ENCODE data around the gene ATXN7L1. TPM values are rescaled to one million over a fixed set of nuclear protein-coding genes. Genes with fewer than 3 reads are reported as not detected.

The ATXN7L1 gene
- total RNA-seq, 1 experiment from 2014 or later = 24.3 TPM

DNA sequence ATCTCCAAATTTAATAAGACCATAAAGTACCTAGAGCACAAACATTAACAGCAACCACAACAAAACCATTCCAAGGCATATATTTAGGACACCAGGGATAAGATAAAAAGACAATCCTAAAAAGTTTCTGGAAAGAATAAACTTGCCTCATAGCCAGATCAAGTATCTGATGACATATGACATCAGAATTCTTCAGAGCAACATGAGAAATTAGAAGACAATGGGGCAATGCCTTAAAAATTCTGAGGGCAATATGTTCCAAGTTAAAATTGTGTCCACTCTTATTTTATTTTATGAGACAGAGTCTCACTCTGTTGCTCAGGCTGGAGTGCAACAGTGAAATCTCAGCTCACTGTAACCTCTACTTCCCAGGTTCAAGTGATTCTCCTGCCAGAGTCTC lies 297.9 kb downstream of the ATXN7L1 start:
- Histone ChIP-seq H2AFZ (ENCODE audit: low read length) (no peak overlapping the region), H4K91ac (ENCODE audit: insufficient read length, low read depth, low read length) (no peak overlapping the region), H4K20me1 (ENCODE audit: control insufficient read depth, insufficient read depth, insufficient read length) (no peaks in the 10 kb centered on the region), H3K4ac (ENCODE audit: low read depth, low read length) (no peak overlapping the region), H3K9ac (ENCODE audit: extremely low read depth, insufficient read length, low read length) (no peak overlapping the region), H2BK120ac (ENCODE audit: low read depth, low read length, poor library complexity, severe bottlenecking) (no peak overlapping the region), H3K27me3 (ENCODE audit: insufficient read depth, low read length) (no peaks in the 10 kb centered on the region), H3K56ac (ENCODE audit: insufficient read length, low read depth, low read length) (no peak overlapping the region), H2AK5ac (ENCODE audit: insufficient read length, low read length) (no peak overlapping the region), H3K23me2 (ENCODE audit: insufficient read length, low read depth, low read length, poor library complexity, severe bottlenecking) (no peaks in the 10 kb centered on the region), H3K14ac (ENCODE audit: insufficient read depth, low read length) (no peak overlapping the region), H2BK12ac (ENCODE audit: insufficient read length, low read depth, low read length) (no peak overlapping the region), H3K4me1 (ENCODE audit: insufficient read depth, low read length) (no peaks in the 10 kb centered on the region), H3K79me1 (ENCODE audit: insufficient read depth, low read depth, low read length, poor library complexity, severe bottlenecking) (no peaks in the 10 kb centered on the region), H4K8ac (replicated peaks; ENCODE audit: insufficient read length, low read depth, low read length) (no peak overlapping the region), H3K27ac (ENCODE audit: insufficient read length, low read depth, low read length) (no peak overlapping the region), H2BK15ac (ENCODE audit: low read depth, low read length) (no peak overlapping the region), H4K5ac (ENCODE audit: insufficient read length, low read depth, low read length) (no peak overlapping the region), H3K18ac (ENCODE audit: insufficient read length, low read depth, low read length) (no peak overlapping the region), H2BK20ac (ENCODE audit: low read depth, low read length, poor library complexity, severe bottlenecking) (no peak overlapping the region), H3T11ph (ENCODE audit: low read length) (no peak overlapping the region), H3K9me3 (ENCODE audit: control insufficient read depth, low read depth, low read length) (no peaks in the 10 kb centered on the region), H3K4me2 (ENCODE audit: insufficient read depth, insufficient read length, low read length) (no peak overlapping the region), H2BK5ac (ENCODE audit: insufficient read length, low read length) (no peak overlapping the region), H3K79me2 (ENCODE audit: insufficient read depth, low read length) (0 out of 2 replicates have a peak, but pooled peaks cover 1% of the 10 kb centered on the region), H3K23ac (ENCODE audit: insufficient read length, low read depth, low read length) (no peak overlapping the region)
- TF ChIP-seq, protein P1, sequence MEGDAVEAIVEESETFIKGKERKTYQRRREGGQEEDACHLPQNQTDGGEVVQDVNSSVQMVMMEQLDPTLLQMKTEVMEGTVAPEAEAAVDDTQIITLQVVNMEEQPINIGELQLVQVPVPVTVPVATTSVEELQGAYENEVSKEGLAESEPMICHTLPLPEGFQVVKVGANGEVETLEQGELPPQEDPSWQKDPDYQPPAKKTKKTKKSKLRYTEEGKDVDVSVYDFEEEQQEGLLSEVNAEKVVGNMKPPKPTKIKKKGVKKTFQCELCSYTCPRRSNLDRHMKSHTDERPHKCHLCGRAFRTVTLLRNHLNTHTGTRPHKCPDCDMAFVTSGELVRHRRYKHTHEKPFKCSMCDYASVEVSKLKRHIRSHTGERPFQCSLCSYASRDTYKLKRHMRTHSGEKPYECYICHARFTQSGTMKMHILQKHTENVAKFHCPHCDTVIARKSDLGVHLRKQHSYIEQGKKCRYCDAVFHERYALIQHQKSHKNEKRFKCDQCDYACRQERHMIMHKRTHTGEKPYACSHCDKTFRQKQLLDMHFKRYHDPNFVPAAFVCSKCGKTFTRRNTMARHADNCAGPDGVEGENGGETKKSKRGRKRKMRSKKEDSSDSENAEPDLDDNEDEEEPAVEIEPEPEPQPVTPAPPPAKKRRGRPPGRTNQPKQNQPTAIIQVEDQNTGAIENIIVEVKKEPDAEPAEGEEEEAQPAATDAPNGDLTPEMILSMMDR (conservative IDR thresholded peaks at IDR 0.05) = no peak
- Mint-ChIP-seq H3K4me3 (no peak overlapping the region), H3K36me3 (ENCODE audit: insufficient read depth in 1 of 3, low read depth in 3 of 3) (peaks cover 2 to 4% (median 3%) of the 10 kb centered on the region in 3 experiments; a peak in 5 of 7 replicates), H3K27ac (no peak overlapping the region), H3K27me3 (ENCODE audit: low read depth) (no peaks in the 10 kb centered on the region; the same call in 1 of the 2 replicates), H3K4me1 (peaks cover 8 to 16% of the 10 kb centered on the region in 2 experiments), H3K9me3 (peaks cover 4% of the 10 kb centered on the region in 2 experiments; a peak in 4 of 5 replicates)
- DNase-seq = no peak
